HG03520 (cell line): ENCODE data around the gene UPF1.
"Not testable (repeated sequence)": the region's sequence is repeated elsewhere in the genome, so short reads cannot be mapped to it uniquely, and the experiment has no call there.

Source experiments
- ATAC-seq: cut with Tn5 transposase; IDR thresholded peaks from one replicate; pipeline ENCODE4 v1.9.1; 2021; ENCODE audit warnings: mild to moderate bottlenecking, moderate library complexity; ENCODE audit not compliant: unreplicated experiment

The UPF1 gene

DNA sequence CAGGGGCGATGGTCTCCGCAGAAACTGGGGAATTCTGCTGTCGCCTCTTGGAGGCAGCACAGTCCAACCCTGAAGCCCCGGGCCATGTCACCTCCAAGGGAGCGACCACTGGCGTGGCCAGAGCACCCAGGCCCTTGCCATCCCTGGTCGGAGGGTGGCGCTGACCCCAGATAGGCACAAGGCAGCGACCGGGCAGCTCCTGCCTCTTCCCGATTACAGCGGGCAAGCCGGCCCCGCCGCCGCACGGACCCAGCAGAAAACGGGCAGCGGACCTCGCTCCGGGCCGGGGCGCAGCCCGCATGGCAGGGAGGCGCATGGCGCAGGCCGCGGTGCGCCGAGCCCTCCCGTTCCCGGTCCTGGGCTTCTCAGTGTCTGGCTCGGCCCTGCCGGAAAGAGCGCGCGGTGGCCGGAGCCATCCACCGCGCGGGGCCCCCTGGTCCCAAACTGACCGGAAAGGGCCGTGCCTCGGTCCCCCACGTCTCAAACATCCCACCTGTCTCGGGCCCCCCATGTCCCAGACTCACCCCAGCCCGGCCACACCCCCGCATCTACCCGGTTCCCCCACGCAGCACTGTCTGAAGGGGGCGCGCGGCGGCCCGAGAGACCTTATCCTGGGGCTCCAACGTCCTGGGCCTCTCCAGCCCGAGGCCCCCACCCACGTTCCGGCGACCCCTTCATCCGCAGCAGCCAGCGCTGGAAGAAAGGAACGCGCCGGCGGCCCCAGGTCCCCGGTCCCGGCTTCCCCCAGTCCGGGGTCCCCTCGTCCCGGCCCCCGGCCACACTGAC lies 63.5 kb downstream of the UPF1 start:
- ATAC-seq, result no peak

DNA sequence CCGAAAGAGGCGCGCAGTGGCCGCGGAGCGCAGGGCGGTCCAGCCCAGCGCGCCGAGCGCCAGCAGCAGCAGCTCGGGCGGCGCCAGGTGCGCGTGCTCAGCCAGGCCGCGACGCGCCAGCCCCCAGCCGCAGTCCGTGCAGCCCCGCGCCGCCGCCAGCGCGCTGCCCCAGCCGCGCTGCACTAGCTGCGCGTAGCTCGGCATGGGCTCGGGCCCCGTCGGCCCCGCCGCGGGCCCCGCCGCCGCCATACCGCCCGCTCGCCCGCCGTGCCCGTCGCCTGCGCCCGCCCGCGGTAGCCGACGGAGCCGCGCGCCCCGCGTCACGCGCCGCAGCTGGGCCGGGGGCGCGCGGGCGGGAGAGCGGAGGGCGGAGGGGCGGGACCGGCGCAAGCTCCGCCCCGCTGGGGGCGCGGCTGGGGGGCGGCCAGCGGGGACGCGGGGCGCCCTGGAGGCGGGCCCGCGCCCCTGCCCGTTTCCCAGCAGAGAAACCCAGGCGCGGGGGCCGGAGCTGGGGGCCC lies 64.1 kb downstream of the UPF1 start, which contains the start of gene CERS1:
Gene CERS1, minus strand, starts transcription at position 335 of the 518 bp plus-strand sequence. Its CDS starts 86 bp downstream, at position 249.
- ATAC-seq, result no peak

DNA sequence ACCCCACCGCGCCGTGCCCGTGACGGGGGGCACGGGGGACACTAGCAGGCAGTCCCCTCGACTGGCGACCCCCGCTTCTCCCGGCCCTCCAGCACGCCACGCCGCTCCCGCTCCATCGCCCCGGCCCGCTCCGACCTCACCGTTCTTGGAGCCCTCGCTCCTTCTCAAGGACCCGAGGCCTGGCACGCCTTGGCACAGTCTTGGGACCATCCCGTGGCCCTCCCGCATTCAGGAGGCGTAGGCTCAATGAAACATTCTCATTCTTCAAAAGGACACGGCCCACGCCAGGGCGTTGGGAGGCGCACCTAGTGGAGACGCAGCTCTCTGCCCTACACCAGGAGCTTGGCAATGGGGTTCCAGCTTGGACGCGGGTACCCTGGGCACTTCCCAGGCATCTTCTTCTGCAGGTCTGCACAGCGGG lies 64.7 kb downstream of the UPF1 start:
- no peak for ATAC-seq

DNA sequence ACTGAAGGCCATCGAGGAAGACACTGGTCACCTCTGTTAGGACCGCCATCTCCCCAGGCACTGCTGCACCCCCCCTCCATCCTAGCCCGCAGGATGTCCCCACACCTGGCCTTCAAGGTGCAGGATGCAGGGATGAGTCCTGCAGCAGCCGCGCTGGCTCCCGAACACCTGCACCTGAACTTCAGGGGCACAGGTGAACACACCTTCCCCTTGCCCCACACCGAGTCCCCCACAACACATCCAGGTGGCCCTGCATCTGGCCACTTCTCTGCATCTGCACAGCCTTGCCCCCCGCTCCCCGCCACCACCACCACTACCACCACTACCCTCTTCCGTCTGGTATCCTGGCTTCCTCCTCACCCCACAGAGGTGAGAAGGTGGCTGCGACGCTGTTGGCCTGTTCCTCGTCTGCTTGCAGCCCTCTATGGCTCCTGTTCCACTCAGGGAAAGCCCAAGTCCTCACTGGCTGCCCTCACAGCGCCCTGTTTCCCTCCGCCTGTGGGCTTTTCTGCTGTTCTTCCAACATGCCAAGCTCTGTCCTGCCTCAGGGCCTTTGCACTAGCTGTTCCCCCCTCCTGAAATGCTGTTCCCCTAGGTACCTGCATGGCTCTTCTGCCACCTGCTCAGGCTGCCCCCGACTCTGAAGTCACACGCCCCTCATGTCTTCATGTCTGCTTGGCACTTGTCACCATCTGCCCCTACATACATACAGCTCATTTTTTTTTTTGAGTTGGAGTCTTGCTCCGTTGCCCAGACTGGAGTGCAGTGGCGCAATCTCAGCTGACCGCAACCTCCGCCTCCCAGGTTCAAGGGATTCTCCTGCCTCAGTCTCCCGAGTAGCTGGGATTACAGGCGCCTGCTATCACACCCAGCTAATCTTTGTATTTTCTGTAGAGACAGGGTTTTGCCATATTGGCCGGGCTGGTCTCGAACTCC lies 65.6 kb downstream of the UPF1 start:
- ATAC-seq, result no peak

DNA sequence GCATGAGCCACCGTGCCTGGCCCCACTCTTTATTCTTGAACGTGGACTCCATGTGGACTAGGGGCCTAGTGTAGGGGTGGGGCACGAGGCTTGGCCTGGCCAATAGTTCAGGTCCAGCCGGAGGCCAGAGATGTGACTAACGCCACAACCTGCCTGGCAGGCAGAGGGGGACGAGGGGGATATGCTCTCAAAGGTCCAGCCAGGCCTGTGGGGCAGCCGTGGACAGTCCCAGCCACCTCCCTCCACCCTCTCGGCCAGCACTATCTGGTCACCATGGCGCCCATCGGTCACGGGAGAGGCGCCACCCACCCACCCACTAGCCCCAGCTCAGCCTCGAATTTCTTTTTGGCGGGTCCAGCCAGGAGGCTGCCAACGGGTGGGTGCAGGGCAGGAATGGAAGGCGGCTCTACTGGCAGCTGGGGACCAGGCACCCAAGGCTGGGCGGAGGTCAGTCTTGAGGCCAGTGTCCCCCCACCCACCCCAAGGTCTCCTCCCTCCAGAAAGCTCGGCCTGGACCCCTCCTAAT lies 66.4 kb downstream of the UPF1 start:
- no peak for ATAC-seq

DNA sequence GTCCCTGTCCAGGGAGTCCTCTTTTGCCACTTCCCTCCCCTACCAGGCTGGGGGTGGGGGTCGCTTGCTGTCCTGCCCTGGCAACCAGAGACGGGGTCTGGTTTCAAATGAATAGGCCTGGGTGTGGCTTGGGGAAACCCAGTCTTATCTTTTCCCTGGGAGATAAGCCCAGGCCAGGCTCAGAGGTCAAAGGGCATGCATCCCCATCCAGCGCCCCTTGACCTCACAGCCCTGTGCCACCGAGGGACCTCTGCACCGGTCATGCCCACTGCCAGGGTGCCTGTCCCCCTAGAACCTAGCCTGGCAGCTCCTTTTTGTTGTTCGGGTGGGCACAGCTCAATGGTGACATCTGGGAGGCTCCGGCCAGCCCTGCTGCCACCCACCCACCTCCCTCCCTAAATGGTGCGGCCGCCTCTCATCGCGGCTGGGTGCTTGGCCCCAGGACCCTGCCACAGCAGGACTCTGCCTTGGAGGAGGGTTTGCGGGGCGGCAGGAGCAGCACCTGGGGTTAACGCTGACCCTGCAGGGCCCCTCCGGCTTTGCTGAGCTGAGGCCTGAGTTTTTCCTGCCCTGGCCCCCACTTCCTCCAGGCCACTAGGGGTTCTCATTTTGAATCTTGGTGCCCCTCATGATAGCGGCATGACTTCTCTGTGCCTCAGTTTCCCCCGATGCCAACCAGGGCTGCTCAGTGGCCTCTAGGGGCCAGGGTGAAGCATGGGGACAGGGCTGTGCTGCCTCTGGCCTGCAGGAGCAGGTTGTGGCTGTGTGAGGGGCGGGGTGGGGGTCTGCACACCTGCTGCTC lies 67.0 kb downstream of the UPF1 start:
- ATAC-seq, result no peak

DNA sequence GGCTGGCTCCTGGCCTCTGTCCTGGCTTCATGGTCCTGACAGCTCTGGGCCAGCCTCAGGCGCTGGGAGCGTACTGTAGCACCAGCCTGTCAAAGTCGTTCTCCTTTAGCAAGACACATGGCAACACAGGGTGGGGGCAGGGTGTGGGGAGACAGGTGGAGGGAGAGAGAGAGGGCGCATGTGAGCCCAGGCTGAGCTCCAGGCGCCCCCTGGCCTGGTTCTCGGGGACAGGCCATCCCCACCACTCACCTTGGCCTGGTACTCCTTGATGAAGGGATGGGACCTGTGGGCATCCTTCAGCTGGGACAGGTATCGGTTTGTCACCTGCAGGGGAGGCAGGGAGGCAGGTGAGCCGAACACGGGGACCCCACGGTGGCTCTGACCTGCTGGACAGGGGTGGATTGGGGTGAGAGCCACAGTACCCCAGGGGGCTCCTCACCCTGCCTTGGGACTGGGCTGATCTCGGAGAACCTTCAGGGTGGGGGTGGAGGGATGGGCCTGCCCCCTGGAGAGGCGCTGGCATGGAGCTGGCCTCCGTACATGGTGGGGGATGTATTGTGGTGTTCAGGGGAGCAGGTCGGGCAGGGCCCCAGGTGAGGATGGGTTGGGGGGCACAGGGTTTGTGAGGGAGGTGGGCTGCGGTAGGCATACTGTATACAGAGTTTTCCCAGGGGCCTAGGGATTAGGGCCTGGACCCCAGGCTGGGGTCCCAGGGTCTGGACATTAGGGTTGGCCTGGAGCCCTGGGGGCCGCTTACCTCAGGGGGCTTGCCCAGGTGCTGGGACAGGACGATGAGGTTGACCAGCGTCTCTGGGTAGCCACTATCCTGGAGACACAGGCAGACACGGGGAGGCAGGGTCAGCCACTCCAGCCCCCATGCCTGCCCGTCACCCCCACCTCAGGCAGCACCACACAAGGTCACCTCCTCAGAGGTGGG lies 68.1 kb downstream of the UPF1 start:
- no peak for ATAC-seq

DNA sequence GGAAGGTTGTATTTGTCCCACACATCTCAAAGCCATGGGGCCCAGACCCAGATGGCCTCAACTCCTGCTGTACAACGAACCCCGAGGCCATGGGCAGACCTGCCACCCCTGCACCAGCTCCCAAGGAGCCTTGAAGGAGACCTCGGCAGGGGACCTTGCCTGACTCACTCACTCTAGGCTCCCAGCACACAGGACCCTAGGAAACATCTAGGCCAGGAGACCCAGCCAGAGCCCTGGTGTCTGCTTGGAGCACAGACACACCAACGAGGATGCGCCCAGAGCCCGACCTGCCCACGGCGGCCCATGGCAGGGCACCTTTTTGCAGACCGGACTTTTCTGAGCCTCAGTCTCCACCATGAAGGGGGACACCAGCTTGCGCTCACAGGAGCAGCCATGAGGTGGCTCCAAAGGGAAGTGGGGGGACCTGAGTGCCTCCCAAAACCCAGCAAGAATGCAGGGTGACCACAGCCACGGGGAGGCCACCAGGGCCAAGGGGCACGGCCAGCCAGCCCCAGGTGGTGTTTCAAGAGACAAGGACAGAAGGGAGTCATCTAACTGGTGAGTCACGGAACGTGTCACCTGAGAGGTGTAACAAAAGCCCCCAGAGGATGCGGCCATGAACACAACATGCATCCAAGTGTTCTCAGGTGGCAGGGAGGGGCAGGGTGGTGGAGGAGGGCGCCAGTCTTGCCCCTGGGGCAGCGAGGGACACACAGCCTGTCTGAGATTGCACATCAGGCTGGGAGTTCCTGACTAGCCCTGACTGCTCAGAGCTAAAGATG lies 69.1 kb downstream of the UPF1 start:
- no peak for ATAC-seq

DNA sequence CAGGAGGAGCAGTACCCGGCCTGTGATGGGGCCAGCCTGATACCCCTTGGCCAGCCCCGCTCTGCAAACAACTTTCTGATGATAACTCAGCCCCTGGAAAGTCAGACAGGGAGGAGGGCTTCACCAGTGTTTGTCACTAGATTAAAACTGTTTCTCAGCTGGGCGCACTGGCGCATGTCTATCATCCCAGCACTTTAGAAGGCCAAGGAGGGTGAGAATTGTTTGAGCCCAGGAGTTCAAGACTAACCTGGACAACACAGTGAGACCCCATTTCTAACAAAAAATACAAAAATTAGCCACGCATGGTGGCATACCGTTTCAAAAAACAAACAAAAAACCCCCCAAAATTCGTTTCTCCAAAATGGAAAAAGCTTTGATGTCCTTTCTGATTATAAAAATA lies 69.7 kb downstream of the UPF1 start:
- ATAC-seq, result no peak

DNA sequence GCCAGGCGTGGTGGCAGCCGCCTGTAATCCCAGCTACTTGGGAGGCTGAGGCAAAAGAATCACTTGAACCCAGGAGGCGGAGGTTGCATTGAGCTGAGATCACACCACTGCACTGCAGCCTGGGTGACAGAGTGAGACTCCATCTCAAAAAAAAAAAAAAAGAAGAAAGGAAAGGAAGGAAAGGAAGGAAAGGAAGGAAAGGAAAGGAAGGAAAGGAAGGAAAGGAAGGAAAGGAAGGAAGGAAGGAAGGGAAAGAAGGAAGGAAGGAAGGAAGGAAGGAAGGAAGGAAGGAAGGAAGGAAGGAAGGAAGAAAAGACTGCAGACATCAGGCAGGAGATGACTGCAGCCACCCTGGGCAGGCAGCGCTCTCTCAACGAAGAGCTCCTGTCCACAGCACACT lies 70.8 kb downstream of the UPF1 start:
- not testable (repeated sequence) for ATAC-seq

DNA sequence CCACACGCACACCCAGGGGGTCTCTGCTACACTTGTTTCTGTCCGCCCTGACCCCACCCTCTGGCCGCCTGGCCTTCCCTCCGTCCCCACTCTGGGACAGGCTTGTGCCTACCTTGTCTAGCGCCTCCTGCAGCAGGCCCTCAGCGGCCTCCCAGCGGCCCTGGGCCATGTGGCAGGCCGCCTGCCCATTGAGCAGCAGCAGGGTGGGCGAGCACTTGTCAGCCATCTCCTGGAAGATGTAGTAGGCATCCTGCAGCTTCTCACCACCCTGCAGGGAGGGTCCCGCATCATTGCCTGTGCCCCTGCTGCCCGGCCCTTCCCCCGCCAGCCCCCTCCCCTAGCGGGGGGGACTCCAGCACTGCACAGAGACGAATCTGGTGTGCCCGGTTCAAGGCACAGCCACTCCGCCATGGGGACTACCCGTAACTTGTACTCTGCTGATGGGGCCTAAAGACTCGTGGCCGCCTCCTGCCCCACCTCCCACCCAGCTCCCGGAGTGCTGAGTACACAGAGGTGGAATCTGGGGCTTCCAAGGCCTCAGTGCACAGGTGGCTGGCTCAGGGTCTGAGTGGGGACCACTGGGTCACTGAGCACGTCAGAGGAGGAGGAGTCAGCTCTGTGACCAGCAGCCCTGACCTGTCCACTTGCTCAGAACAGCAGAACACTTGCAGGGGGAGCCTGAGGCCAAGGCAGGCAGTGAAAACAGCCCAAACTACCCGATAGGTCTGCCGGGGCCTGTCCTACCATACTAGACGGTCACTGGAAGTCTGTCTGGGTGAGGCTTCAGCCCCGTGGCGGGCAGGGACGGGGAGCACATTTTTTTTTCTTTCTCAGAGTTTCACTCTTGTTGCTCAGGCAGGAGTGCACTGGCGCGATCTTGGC lies 71.6 kb downstream of the UPF1 start:
- no peak for ATAC-seq

DNA sequence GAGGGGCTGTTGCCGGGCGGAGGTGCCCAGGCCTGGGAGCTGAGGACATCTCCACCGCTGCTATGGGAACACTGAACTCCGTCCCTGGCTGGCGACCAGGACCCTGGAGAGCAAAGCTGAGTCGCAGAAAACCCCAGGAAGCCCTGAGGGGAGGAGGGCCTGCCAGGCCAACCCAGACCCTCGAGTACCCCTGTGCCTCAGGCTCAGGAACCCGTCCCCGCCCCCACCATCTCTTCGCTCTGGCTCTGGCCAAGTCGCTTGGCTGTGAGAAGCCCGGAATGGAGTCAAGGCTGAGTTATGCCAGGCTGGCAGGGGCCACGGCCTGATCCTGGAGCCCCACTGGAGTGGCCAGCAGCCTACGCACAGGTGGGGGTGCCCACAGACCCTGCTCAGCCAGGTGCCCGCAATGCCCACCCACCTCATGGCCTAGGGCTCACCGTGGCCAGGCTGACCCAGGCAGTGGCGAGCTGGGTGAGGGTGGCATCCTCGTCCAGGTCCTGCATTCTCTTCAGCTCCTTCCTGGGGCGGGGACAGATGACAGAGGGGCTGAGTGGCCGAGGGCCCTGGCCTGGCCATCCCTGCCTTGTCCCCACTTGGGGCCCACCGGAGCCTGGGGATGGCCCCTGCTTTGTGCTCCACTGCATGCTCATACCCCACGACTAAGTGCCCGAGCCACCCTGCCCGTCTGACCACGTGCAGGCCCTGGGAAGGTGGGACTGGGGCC lies 72.7 kb downstream of the UPF1 start:
- no peak for ATAC-seq

DNA sequence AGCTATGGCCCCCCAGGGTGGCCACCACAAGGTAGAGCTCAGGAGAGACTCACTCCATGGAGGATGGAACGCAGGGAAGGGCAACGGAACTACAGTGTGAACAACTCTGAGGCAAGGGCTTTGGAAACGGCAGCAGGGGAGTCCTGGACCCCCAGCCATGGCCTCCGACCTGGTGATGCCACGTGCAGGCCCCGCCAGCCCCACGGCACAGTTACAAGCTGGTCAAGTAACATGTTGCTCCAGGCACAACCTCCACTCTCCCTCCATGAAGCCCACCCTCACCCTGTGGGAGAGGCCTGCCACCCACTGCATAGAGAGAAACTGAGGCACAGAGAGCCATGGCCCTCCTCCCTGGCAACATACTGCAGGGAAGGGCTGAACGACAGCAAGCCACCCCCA lies 73.3 kb downstream of the UPF1 start:
- no peak for ATAC-seq

DNA sequence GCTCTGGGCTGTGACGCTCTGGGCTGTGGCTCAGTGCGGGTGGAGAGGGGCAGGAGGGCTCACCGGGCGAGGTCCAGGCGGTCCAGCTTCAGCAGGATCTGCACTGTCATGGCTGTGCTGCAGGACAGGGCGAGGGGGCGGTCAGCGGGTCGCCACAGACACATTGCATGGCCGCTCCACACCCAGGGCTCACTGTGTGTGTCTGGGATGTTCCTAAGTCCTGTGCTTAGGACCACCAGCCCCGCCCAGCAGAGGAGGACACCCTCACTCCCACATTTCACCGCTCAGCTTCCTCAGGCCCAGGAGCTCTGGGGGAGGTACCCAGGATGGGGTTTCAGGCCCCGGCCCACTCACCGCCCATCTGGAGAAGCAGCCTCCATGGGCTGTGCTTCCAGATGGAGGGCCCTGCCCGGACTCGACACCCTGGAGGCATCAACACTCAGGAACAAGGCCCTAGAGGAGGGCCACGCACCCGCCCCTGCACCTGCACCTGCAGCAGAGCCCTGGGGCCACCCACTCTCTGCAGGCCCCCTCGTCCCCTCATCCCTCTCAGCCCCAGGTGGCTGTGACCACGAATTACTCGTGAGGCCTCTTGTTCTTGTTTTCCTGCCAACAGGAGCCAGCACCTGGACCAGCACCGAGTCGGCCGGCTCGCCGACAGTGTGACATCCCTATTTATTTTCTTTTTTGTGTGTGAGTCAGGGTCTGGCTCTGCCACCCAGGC lies 73.9 kb downstream of the UPF1 start:
- ATAC-seq, result no peak

DNA sequence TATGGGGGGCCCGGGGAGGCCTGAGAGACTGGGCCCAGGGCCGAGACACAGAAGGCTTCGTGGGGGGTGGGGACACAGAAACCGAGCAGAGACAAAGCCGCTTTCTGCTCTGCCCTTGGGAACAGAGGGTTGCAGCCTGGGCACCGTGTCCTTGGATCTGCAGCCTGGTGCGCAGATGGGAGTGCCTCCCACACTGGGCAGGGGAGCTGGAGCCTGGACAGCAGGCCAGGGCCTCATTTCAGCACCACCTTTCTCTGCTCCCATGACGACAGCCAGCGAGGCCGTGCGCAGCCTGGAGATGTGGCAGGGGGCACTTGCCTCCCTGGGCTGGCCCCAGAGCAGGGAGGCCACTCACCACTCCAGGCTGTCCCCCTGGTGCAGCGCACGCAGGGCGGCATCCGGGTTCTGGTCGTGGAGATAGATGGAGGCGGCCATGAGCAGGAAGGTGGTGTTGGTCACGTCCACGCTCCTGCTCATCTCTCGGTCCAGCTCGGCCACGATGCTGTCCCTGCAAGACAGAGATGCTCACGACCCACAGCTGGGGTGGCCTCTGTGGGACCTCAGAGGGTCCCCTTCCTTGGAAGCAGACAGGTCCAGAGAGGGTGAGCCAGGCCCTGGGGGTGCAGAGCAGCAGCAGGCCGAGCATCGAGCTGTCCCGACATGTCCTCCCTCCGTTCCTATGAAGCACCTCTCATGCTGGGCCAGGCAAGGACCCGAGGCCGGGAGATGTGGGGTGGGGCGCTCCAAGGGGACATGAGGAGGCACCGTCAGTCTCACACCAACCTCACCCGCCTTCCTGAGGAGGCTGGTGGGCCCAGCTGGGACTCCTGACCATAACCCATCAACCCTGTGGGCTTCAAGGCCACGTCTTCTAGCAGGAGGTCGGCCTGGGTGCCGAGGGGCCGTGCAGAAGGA lies 75.1 kb downstream of the UPF1 start:
- no peak for ATAC-seq
